Transverse colon (tissue), 4 donors: Measurements from ENCODE around the gene ARHGAP45.

Experiments used
- CTCF ChIP-seq, 5 experiments: fragments of 200-600 bp in 3 of 5; fragments of 450-650 bp in 2 of 5; sonication (generic) in 3 of 5; IDR thresholded peaks; 1 replicate in 2 of 5; 2 replicates in 3 of 5; pipeline ENCODE4 v1.5.1; 2016 to 2017; ENCODE audit warnings: antibody characterized with exemption in 5 of 5, inconsistent platforms in 3 of 5, mild to moderate bottlenecking in 2 of 5, moderate library complexity in 1 of 5
- EP300 ChIP-seq: sonication (generic); formaldehyde crosslinking; IDR thresholded peaks from one replicate; pipeline ENCODE4 v1.6.1; 2017; ENCODE audit warnings: antibody characterized with exemption, low read depth
- POLR2A ChIP-seq: fragments of 450-650 bp; IDR thresholded peaks from one replicate; pipeline ENCODE4 v1.6.1; 2016; ENCODE audit warnings: antibody characterized with exemption, mild to moderate bottlenecking, moderate library complexity
- POLR2AphosphoS5 ChIP-seq, 3 donors: sonication (generic); formaldehyde crosslinking; IDR thresholded peaks; one replicate each; pipeline ENCODE4 v1.6.1; 2016; ENCODE audit warnings: antibody characterized with exemption in 3 of 3

DNA sequence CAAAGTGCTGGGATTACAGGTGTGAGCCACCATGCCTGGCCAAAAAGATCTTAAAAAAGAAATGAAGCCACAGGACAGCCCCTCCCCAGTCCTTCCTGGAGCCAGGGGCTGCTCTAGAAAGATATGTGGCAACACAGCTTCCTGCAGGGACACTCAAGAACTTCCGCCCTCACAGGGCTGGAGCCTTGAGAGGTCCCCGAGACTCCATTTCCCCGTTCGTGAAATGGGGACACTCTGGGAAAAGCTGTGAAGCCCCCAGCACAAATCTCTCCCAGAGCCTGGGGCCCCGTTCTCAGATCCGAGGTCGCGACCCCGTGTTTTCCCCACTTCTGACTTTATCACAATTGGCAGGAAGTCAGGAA, 34.4 kb downstream of the ARHGAP45 start:
- TF ChIP-seq CTCF (IDR thresholded peaks at IDR 0.05): no peak
- TF ChIP-seq POLR2AphosphoS5 (IDR thresholded peaks at IDR 0.05): no peak
- no peak for TF ChIP-seq POLR2A
- no peak for TF ChIP-seq EP300
